Smooth muscle cell (in vitro differentiated cells): ENCODE data around the gene HOXB7. TPM values are rescaled to one million over a fixed set of nuclear protein-coding genes. Genes with fewer than 3 reads are reported as not detected.

ENCODE experiments used
- DNase-seq: peaks from one replicate; lab custom pipeline; 2025; ENCODE audit not compliant: unreplicated experiment; lab: John Stamatoyannopoulos, UW
- H2AFZ ChIP-seq: fragments of 200-600 bp; sonication (generic); 2 replicates; pipeline ENCODE4 v1.6.0; 2016; ENCODE audit warnings: antibody characterized with exemption, low read depth, mild to moderate bottlenecking
- H3F3A ChIP-seq: fragments of 200-600 bp; sonication (generic); 2 replicates; pipeline ENCODE4 v1.6.0; 2017; ENCODE audit warnings: antibody characterized with exemption, low read depth
- H3K27ac ChIP-seq: fragments of 200-600 bp; sonication (generic); 2 replicates; pipeline ENCODE4 v1.5.1; 2016; ENCODE audit warnings: low read depth, mild to moderate bottlenecking
- H3K27me3 ChIP-seq: fragments of 200-600 bp; sonication (generic); 2 replicates; pipeline ENCODE4 v1.6.1; 2016; ENCODE audit warnings: low read depth, mild to moderate bottlenecking
- H3K36me3 ChIP-seq: fragments of 200-600 bp; sonication (generic); 2 replicates; pipeline ENCODE4 v1.5.1; 2016; ENCODE audit warnings: low read depth
- H3K4me1 ChIP-seq: fragments of 200-600 bp; sonication (generic); 2 replicates; pipeline ENCODE4 v1.5.1; 2016; ENCODE audit warnings: low read depth
- H3K4me2 ChIP-seq: fragments of 200-600 bp; sonication (generic); 2 replicates; pipeline ENCODE4 v1.6.0; 2016; ENCODE audit warnings: mild to moderate bottlenecking
- H3K4me3 ChIP-seq: fragments of 200-600 bp; sonication (generic); 2 replicates; pipeline ENCODE4 v1.5.1; 2016; ENCODE audit warnings: mild to moderate bottlenecking
- H3K79me2 ChIP-seq: fragments of 200-600 bp; sonication (generic); 2 replicates; pipeline ENCODE4 v1.6.0; 2016; ENCODE audit warnings: low read depth, mild to moderate bottlenecking
- H3K9ac ChIP-seq: fragments of 200-600 bp; sonication (generic); 2 replicates; pipeline ENCODE4 v1.6.0; 2016; ENCODE audit warnings: low read depth
- H3K9me3 ChIP-seq: fragments of 200-600 bp; sonication (generic); replicated peaks from 2 replicates; pipeline ENCODE4 v1.5.1; 2016; ENCODE audit warnings: low read depth
- H4K20me1 ChIP-seq: fragments of 200-600 bp; sonication (generic); 2 replicates; pipeline ENCODE4 v1.6.0; 2016; ENCODE audit warnings: low read depth
- WGBS: methylation state at CpG from one replicate; pipeline ENCODE4 v1.1.7; 2016; ENCODE audit warnings: low lambda C conversion rate; 5-methylcytosine and 5-hydroxymethylcytosine counted together
- polyA plus RNA-seq: library from polyadenylated mRNA; unstranded; fragments of >200 nt; fragmentation: Nextera tagmentation; extraction: Ambion mirVana; gene quantifications from 2 replicates; pipeline ENCODE4 v1.2.1, GENCODE V29; 2016
- total RNA-seq: library from RNA; depleted of rRNA; stranded (reverse); fragments of >200 nt; gene quantifications from 2 replicates; pipeline ENCODE4 v1.2.3, GENCODE V29; 2014
- TF ChIP-seq, protein P1 (sequence below): fragments of 200-600 bp; sonication (generic); IDR thresholded peaks from 2 replicates; pipeline ENCODE4 v1.5.1; 2017; ENCODE audit warnings: borderline replicate concordance, mild to moderate bottlenecking, antibody characterized with exemption; ENCODE audit not compliant: insufficient read depth, poor library complexity, severe bottlenecking

The HOXB7 gene
- total and polyA plus RNA-seq, 2 experiments from 2014 or later: 16.1 to 29.7 TPM

DNA sequence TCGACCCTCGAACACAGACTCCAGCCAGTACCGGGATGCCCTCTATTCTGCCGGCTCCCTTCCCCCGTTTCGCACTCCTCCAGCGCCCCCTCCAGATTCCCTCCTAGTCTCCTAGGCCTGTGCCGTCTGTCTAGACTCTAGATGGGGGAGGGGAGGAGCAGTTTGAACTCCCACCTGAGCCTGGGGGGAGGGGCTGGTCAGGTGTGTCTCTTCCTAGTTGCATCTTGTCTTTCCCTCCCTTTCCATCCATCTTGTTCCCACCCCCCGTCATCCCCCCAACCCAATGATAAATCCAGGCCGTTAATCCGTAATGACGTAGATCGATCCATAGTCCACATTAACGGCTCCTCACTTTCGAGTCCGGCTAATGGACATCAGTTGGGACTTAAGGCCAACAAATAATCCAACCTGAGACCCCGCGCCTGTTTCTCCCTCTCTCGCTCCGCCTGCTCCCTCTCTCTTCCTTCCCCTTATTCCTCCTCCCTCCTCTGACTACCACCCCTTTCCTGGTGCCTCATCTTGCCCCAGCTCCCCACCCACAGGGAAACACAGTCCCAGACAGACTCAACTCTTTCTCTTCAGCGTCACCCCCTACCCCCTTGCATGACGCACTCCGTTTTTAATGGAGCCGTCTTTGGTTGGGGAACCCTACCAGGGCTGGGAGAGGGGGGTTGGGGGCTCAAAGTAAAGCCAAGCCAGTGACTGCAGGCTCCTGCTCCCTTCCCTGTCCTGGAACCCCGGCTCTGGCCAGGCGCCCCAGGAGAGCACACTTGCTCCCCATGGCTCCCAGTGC is 13.9 kb downstream of the HOXB7 start:
- Histone ChIP-seq H3F3A (peaks cover 13% of the 10 kb centered on the region), H3K4me3 (peak overlapping the region; percentile 57), H3K4me1 (peaks cover 17% of the 10 kb centered on the region), H4K20me1 (peaks cover 92% of the 10 kb centered on the region), H3K27me3 (peaks cover 14% of the 10 kb centered on the region), H3K4me2 (peak overlapping the region; percentile 98), H3K9me3 (no peaks in the 10 kb centered on the region), H3K9ac (peak overlapping the region; percentile 69), H3K36me3 (no peaks in the 10 kb centered on the region), H2AFZ (no peak overlapping the region), H3K79me2 (peaks cover 89% of the 10 kb centered on the region), H3K27ac (peak overlapping the region; percentile 79)
- WGBS: 14% methylated on average over 26 of the region's 26 CpGs
- no peak for DNase-seq
- TF ChIP-seq, protein P1, sequence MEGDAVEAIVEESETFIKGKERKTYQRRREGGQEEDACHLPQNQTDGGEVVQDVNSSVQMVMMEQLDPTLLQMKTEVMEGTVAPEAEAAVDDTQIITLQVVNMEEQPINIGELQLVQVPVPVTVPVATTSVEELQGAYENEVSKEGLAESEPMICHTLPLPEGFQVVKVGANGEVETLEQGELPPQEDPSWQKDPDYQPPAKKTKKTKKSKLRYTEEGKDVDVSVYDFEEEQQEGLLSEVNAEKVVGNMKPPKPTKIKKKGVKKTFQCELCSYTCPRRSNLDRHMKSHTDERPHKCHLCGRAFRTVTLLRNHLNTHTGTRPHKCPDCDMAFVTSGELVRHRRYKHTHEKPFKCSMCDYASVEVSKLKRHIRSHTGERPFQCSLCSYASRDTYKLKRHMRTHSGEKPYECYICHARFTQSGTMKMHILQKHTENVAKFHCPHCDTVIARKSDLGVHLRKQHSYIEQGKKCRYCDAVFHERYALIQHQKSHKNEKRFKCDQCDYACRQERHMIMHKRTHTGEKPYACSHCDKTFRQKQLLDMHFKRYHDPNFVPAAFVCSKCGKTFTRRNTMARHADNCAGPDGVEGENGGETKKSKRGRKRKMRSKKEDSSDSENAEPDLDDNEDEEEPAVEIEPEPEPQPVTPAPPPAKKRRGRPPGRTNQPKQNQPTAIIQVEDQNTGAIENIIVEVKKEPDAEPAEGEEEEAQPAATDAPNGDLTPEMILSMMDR: no peak

DNA sequence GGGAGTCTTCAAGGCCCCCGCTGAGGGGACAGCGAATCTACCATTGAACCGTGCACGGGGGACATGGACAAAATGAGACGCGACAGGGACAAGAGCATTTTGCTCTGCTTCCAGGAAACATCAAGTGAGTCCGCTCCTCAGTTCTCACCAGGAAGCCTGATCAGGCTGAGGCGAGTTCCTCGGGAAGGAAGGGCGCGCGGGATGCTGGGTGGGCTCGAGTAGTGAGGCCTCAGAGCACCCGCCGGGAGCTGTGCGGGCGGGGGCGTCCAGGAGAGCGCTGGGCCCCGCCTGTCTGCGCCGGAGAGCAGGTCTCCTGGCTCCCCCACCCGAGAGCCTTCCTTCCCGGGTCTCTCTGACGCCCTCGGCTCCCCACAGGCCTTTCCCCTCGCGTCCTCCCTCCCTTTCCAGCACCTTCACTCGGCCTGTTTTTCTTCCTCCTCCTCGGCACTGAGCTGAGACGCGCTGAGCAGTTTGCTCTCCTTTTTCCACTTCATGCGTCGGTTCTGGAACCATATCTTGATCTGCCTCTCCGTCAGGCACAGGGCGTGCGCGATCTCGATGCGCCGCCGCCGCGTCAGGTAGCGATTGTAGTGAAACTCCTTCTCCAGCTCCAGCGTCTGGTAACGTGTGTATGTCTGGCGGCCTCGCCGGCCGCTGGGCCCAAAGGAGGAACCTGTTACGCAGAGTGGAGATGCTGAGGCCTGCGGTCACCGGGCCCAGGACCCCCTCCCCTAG is 14.7 kb downstream of the HOXB7 start:
- peaks cover 5% of the 10 kb centered on the region for H3F3A ChIP-seq
- no peak for DNase-seq
- peaks cover 14% of the 10 kb centered on the region for H3K27me3 ChIP-seq
- 23% methylated on average over 54 of the region's 54 CpGs for WGBS
- H2AFZ ChIP-seq: no peak overlapping the region
- H3K9ac ChIP-seq: peak overlapping the region; percentile 69
- TF ChIP-seq, protein P1: no peak
- H3K4me1 ChIP-seq: peaks cover 15% of the 10 kb centered on the region
- no peaks in the 10 kb centered on the region for H3K9me3 ChIP-seq
- H4K20me1 ChIP-seq: peaks cover 92% of the 10 kb centered on the region
- H3K79me2 ChIP-seq: peaks cover 86% of the 10 kb centered on the region
- H3K27ac ChIP-seq: peak overlapping the region; percentile 79
- H3K4me3 ChIP-seq: peak overlapping the region; percentile 57
- peak overlapping the region; percentile 98 for H3K4me2 ChIP-seq
- H3K36me3 ChIP-seq: no peaks in the 10 kb centered on the region

DNA sequence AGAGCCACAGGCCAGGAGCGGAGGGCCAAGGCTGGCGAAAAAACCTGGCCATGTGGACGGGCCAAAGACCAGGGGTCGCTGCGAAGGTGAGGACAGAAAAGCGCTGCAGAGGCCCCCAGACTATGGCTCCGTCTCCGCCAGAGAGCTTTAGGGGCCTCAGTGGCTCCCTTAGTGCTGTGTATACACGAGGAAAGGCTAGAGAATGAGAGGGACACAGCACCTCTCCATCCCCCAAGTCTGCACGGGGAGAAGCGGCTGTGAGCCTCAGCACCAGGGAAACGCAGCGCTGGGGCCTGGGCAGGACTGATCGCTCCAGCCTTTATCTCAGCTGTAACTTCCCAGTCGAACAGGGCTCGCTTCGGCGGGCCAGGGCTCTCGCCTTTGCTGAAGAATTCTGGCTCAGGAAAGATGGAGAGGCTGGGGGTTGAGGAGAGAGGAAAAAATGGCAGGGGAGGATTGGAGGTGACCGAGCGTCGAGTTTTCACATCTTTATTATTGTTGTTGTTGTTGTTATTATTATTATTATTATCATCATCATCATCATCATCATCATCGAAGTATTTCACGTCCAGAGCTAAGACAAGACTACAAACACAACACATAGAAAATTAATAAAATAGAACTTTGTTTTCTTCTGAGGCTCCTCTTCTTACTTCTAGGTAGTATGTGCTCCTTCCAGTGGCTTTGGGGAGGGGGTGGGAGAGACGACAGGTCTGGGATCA is 15.4 kb downstream of the HOXB7 start:
- Histone ChIP-seq H3K79me2 (peaks cover 86% of the 10 kb centered on the region), H3K27ac (peak overlapping the region; percentile 79)

More for the DNA sequence above, 15.4 kb downstream of the HOXB7 start:
- Histone ChIP-seq H3K4me1 (peaks cover 13% of the 10 kb centered on the region), H4K20me1 (peaks cover 92% of the 10 kb centered on the region), H3K9me3 (no peaks in the 10 kb centered on the region), H3K9ac (no peak overlapping the region), H2AFZ (no peak overlapping the region), H3K4me3 (no peak overlapping the region), H3K36me3 (no peaks in the 10 kb centered on the region), H3K4me2 (peak overlapping the region; percentile 98), H3F3A (peaks cover 4% of the 10 kb centered on the region), H3K27me3 (peaks cover 16% of the 10 kb centered on the region)
- TF ChIP-seq, protein P1: no peak
- 54% methylated on average over 25 of the region's 25 CpGs for WGBS
- DNase-seq: no peak
